Panc1 (cell line): ENCODE measurements around the gene SERP2. TPM values are rescaled to one million over a fixed set of nuclear protein-coding genes. Genes with fewer than 3 reads are reported as not detected.

Experiments
- ATAC-seq: fragments of 200-7000 bp; cut with Tn5 transposase; 2 replicates; pipeline ENCODE4 v1.9.1; 2020; ENCODE audit warnings: mild to moderate bottlenecking, moderate library complexity
- BruUV-seq: library from RNA; stranded (reverse); fragments of 400-500 nt; replicated peaks from 2 replicates; lab custom pipeline; 2021; lab: Mats Ljungman, UMichigan
- CTCF ChIA-PET: fragments of 300-600 bp; sonication (Branson Sonifier 250); formaldehyde crosslinking; loops from one replicate; lab custom pipeline; 2022; ENCODE audit warnings: antibody characterized with exemption; lab: Charles Lee
- POLR2A ChIA-PET: fragments of 300-600 bp; sonication (Branson Sonifier 250); formaldehyde crosslinking; loops from one replicate; lab custom pipeline; 2022; ENCODE audit warnings: antibody characterized with exemption; lab: Charles Lee
- DNase-seq: peaks from one replicate; pipeline ENCODE4 v3.0.0-alpha.2; 2010; ENCODE audit warnings: low read depth, low spot score
- H3K27ac ChIP-seq: 2 replicates; pipeline ENCODE4 v1.5.1; 2011; ENCODE audit warnings: mild to moderate bottlenecking, low read length, inconsistent platforms
- H3K27me3 ChIP-seq: fragments of 200-500 bp; sonication (Bioruptor generic); 2 replicates; pipeline ENCODE4 v1.6.0; 2014; ENCODE audit warnings: low read length, inconsistent platforms; ENCODE audit not compliant: control insufficient read depth, insufficient read depth
- H3K36me3 ChIP-seq: fragments of 200-500 bp; sonication (Bioruptor generic); 2 replicates; pipeline ENCODE4 v1.5.1; 2014; ENCODE audit warnings: inconsistent platforms, mild to moderate bottlenecking, low read length, moderate library complexity; ENCODE audit not compliant: control insufficient read depth, insufficient read depth
- H3K4me1 ChIP-seq: 2 replicates; pipeline ENCODE4 v1.5.1; 2011; ENCODE audit warnings: inconsistent platforms, mild to moderate bottlenecking, low read length, moderate library complexity; ENCODE audit not compliant: control insufficient read depth, insufficient read depth
- H3K4me3 ChIP-seq, 2 experiments: 2 replicates each; pipeline ENCODE4 v1.5.1; 2011 to 2012; ENCODE audit warnings: low read depth in 2 of 2, low read length in 2 of 2, mild to moderate bottlenecking in 2 of 2, inconsistent platforms in 1 of 2, moderate library complexity in 1 of 2
- H3K9me3 ChIP-seq: fragments of 200-500 bp; sonication (Bioruptor generic); 2 replicates; pipeline ENCODE4 v1.5.1; 2014; ENCODE audit warnings: low read depth, mild to moderate bottlenecking, inconsistent platforms, low read length, moderate library complexity; ENCODE audit not compliant: control insufficient read depth, insufficient read depth
- POLR2AphosphoS5 ChIP-seq: IDR thresholded peaks from 2 replicates; pipeline ENCODE4 v1.6.1; 2012; ENCODE audit warnings: mild to moderate bottlenecking, low read depth, low read length, moderate library complexity
- SIN3A ChIP-seq: IDR thresholded peaks from 2 replicates; pipeline ENCODE4 v1.6.1; 2012; ENCODE audit warnings: low read depth, mild to moderate bottlenecking, low read length, moderate library complexity, borderline replicate concordance; ENCODE audit not compliant: insufficient read depth
- TCF7L2 ChIP-seq: IDR thresholded peaks from 2 replicates; pipeline ENCODE4 v1.6.1; 2011; ENCODE audit warnings: mild to moderate bottlenecking, low read depth, low read length, inconsistent platforms
- in situ Hi-C: cut with HindIII; loops from 2 replicates; pipeline ENCODE4 v1.10.0; 2016; ENCODE audit warnings: low sequenced_read_pairs, low pct_unique_long_range_greater_than_20kb
- intact Hi-C: fragments of 100-400 bp; cut with micrococcal nuclease; formaldehyde crosslinking; loops from one replicate; pipeline ENCODE4 v1.10.0; 2022; ENCODE audit not compliant: unreplicated experiment
- total RNA-seq: library from RNA; stranded (reverse); gene quantifications from one replicate; pipeline ENCODE4 v1.2.1, GENCODE V29; 2021; ENCODE audit not compliant: unreplicated experiment
- TF ChIP-seq, protein P1 (sequence below): fragments of 450-650 bp; IDR thresholded peaks from 2 replicates; pipeline ENCODE4 v1.5.1; 2017; ENCODE audit warnings: mild to moderate bottlenecking
- TF ChIP-seq, protein P2 (sequence below), 2 experiments: IDR thresholded peaks; 2 replicates each; pipeline ENCODE4 v1.6.1; 2011 to 2012; ENCODE audit warnings: low read depth in 2 of 2, control low read depth in 1 of 2, low read length in 1 of 2, mild to moderate bottlenecking in 1 of 2, moderate library complexity in 1 of 2; ENCODE audit not compliant: insufficient read depth in 1 of 2

Gene SERP2
- total RNA-seq, 1 experiment from 2014 or later: 0.18 TPM

DNA sequence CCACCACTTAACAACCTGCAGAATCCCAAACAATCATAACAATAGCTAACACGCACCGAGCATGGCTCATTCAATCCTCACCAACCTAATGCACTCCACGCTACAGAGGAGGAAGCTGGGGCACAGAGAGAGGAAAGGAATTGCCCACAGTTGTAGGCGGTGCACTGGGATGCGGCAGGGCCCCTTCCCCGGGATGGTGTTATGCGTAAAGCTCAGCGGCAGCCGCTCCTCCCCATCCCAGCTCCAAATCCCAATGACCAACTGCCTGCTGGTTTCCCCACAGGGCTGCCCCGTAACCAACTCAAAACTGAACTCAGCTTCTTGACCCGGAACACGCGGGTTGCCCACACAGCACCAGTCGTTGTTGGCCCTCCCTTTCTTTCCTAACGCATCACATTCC lies 42.2 kb downstream of the SERP2 start:
- ATAC-seq: no peak
- in situ Hi-C loops: no loop called here
- Histone ChIP-seq H3K36me3 (no peaks in the 10 kb centered on the region), H3K27ac (no peak overlapping the region), H3K4me1 (no peaks in the 10 kb centered on the region), H3K9me3 (no peaks in the 10 kb centered on the region), H3K27me3 (no peaks in the 10 kb centered on the region), H3K4me3 (no peak overlapping the region)
- intact Hi-C loops: no loop called here
- no TSS peak for BruUV-seq
- DNase-seq: no peak
- ChIA-PET CTCF (no interaction called here), POLR2A (no interaction called here)
- TF ChIP-seq SIN3A (no peak), TCF7L2 (no peak), POLR2AphosphoS5 (no peak)
- TF ChIP-seq, protein P1, sequence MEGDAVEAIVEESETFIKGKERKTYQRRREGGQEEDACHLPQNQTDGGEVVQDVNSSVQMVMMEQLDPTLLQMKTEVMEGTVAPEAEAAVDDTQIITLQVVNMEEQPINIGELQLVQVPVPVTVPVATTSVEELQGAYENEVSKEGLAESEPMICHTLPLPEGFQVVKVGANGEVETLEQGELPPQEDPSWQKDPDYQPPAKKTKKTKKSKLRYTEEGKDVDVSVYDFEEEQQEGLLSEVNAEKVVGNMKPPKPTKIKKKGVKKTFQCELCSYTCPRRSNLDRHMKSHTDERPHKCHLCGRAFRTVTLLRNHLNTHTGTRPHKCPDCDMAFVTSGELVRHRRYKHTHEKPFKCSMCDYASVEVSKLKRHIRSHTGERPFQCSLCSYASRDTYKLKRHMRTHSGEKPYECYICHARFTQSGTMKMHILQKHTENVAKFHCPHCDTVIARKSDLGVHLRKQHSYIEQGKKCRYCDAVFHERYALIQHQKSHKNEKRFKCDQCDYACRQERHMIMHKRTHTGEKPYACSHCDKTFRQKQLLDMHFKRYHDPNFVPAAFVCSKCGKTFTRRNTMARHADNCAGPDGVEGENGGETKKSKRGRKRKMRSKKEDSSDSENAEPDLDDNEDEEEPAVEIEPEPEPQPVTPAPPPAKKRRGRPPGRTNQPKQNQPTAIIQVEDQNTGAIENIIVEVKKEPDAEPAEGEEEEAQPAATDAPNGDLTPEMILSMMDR: no peak
- TF ChIP-seq, protein P2, sequence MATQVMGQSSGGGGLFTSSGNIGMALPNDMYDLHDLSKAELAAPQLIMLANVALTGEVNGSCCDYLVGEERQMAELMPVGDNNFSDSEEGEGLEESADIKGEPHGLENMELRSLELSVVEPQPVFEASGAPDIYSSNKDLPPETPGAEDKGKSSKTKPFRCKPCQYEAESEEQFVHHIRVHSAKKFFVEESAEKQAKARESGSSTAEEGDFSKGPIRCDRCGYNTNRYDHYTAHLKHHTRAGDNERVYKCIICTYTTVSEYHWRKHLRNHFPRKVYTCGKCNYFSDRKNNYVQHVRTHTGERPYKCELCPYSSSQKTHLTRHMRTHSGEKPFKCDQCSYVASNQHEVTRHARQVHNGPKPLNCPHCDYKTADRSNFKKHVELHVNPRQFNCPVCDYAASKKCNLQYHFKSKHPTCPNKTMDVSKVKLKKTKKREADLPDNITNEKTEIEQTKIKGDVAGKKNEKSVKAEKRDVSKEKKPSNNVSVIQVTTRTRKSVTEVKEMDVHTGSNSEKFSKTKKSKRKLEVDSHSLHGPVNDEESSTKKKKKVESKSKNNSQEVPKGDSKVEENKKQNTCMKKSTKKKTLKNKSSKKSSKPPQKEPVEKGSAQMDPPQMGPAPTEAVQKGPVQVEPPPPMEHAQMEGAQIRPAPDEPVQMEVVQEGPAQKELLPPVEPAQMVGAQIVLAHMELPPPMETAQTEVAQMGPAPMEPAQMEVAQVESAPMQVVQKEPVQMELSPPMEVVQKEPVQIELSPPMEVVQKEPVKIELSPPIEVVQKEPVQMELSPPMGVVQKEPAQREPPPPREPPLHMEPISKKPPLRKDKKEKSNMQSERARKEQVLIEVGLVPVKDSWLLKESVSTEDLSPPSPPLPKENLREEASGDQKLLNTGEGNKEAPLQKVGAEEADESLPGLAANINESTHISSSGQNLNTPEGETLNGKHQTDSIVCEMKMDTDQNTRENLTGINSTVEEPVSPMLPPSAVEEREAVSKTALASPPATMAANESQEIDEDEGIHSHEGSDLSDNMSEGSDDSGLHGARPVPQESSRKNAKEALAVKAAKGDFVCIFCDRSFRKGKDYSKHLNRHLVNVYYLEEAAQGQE (IDR thresholded peaks at IDR 0.05; ENCODE audit: insufficient read depth in 1 of 2, low read depth in 2 of 2, low read length in 1 of 2): no peak

DNA sequence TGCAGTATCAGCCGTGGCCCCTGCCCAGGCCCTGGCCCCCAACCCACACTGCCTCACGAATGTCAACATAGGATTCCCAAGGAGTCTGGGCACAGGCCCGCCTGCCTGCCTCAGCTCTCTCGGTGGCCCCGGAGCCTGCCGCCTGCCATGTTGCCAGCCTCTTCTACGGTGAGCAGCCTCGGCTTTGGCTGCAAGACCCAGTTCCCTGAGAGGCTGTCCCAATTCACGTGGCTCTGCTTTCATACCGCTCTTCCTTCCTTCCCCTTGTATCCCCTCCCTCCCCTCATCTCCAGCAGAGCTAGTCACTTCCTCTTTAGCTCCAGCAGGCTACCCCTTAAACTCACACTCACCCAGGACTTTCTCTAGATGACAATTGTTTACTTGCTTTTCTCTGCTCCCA lies 42.7 kb downstream of the SERP2 start:
- BruUV-seq: no TSS peak
- TF ChIP-seq, protein P2 (IDR thresholded peaks at IDR 0.05; ENCODE audit: insufficient read depth in 1 of 2, low read depth in 2 of 2, low read length in 1 of 2): no peak
- TF ChIP-seq TCF7L2 (no peak), POLR2AphosphoS5 (no peak), SIN3A (no peak)
- TF ChIP-seq, protein P1: no peak
- no peaks in the 10 kb centered on the region for H3K4me1 ChIP-seq
- H3K9me3 ChIP-seq: no peaks in the 10 kb centered on the region
- H3K27ac ChIP-seq: no peak overlapping the region
- H3K36me3 ChIP-seq: no peaks in the 10 kb centered on the region
- ChIA-PET CTCF (no interaction called here), POLR2A (interaction anchor here (0.7 kb wide), 1 partner anchor 672 kb away, joined by 4 read pairs; no protein-coding TSS in a partner anchor)
- H3K27me3 ChIP-seq: no peaks in the 10 kb centered on the region
- in situ Hi-C loops (no loop called here), intact Hi-C loops (no loop called here)
- DNase-seq (no peak), ATAC-seq (no peak)
- no peak overlapping the region for H3K4me3 ChIP-seq
